OCI-LY7 (cell line): Measurements from ENCODE around the gene GNA12. TPM values are rescaled to one million over a fixed set of nuclear protein-coding genes. Genes with fewer than 3 reads are reported as not detected.

Experiments
- BruUV-seq: library from RNA; stranded (reverse); fragments of 400-500 nt; replicated peaks from 2 replicates; lab custom pipeline; 2021; lab: Mats Ljungman, UMichigan
- CTCF ChIA-PET: fragments of 300-600 bp; sonication (Branson Sonifier 250); formaldehyde crosslinking; loops from one replicate; lab custom pipeline; 2022; ENCODE audit warnings: antibody characterized with exemption; ENCODE audit not compliant: unreplicated experiment; lab: Charles Lee
- POLR2A ChIA-PET: fragments of 300-600 bp; sonication (Branson Sonifier 250); formaldehyde crosslinking; loops from one replicate; lab custom pipeline; 2022; ENCODE audit warnings: antibody characterized with exemption; lab: Charles Lee
- DNase-seq: peaks from one replicate; pipeline ENCODE4 v3.0.0-alpha.2; 2015; ENCODE audit warnings: low spot score
- H2AFZ ChIP-seq: fragments of 200-600 bp; sonication (generic), shearing (Covaris generic); 2 replicates; pipeline ENCODE4 v1.6.1; 2014; ENCODE audit warnings: mild to moderate bottlenecking, antibody characterized with exemption, low read length, moderate library complexity
- H3K27ac ChIP-seq: fragments of 200-600 bp; sonication (generic); 2 replicates; pipeline ENCODE4 v1.5.1; 2014; ENCODE audit warnings: mixed run types, low read depth, mild to moderate bottlenecking, moderate library complexity, low read length, inconsistent platforms; ENCODE audit not compliant: poor library complexity, severe bottlenecking
- H3K36me3 ChIP-seq: fragments of 200-600 bp; sonication (generic); 2 replicates; pipeline ENCODE4 v1.6.1; 2014; ENCODE audit warnings: mild to moderate bottlenecking, antibody characterized with exemption, low read length, moderate library complexity, mixed read lengths; ENCODE audit not compliant: insufficient read depth
- H3K4me1 ChIP-seq: fragments of 200-600 bp; sonication (generic); 2 replicates; pipeline ENCODE4 v1.5.1; 2014; ENCODE audit warnings: mild to moderate bottlenecking, low read length; ENCODE audit not compliant: insufficient read depth, poor library complexity, severe bottlenecking
- H3K4me2 ChIP-seq: fragments of 200-600 bp; sonication (generic); 2 replicates; pipeline ENCODE4 v1.6.1; 2014; ENCODE audit warnings: mild to moderate bottlenecking, low read length
- H3K4me3 ChIP-seq: fragments of 200-600 bp; sonication (generic); 2 replicates; pipeline ENCODE4 v1.5.1; 2014; ENCODE audit warnings: mild to moderate bottlenecking, low read depth, low read length; ENCODE audit not compliant: poor library complexity, severe bottlenecking
- H3K79me2 ChIP-seq: fragments of 200-600 bp; sonication (generic); 2 replicates; pipeline ENCODE4 v1.6.1; 2016; ENCODE audit warnings: low read depth, mild to moderate bottlenecking, low read length, moderate library complexity, mixed read lengths; ENCODE audit not compliant: insufficient read depth
- H3K9me2 ChIP-seq: fragments of 200-600 bp; sonication (generic); 2 replicates; pipeline ENCODE4 v1.6.1; 2016; ENCODE audit warnings: mild to moderate bottlenecking, low read length, mixed read lengths; ENCODE audit not compliant: insufficient read depth
- H3K9me3 ChIP-seq: fragments of 200-600 bp; sonication (generic); 2 replicates; pipeline ENCODE4 v1.6.1; 2014; ENCODE audit warnings: mild to moderate bottlenecking, mixed run types, low read length, mixed read lengths
- H4K20me1 ChIP-seq: fragments of 200-600 bp; sonication (generic); 2 replicates; pipeline ENCODE4 v1.6.1; 2014; ENCODE audit warnings: mild to moderate bottlenecking, antibody characterized with exemption, low read length, moderate library complexity, mixed read lengths; ENCODE audit not compliant: insufficient read depth
- CTCF ChIP-seq: fragments of 200-600 bp; sonication (generic); conservative IDR thresholded peaks from 2 replicates; pipeline ENCODE4 v1.5.1; 2014; ENCODE audit warnings: mild to moderate bottlenecking, antibody characterized with exemption, low read length, moderate library complexity, mixed read lengths
- EZH2phosphoT487 ChIP-seq: fragments of 200-600 bp; sonication (generic); IDR thresholded peaks from 2 replicates; pipeline ENCODE4 v1.6.1; 2018; ENCODE audit warnings: low read depth, borderline replicate concordance, mild to moderate bottlenecking, mixed run types, antibody characterized with exemption, low read length, moderate library complexity, mixed read lengths
- intact Hi-C: fragments of 100-400 bp; cut with micrococcal nuclease; formaldehyde crosslinking; loops from one replicate; pipeline ENCODE4 v1.10.0; 2022; ENCODE audit not compliant: unreplicated experiment
- total RNA-seq, 2 experiments: library from RNA; depleted of rRNA in 1 of 2; stranded (reverse); fragments of >200 nt in 1 of 2; shearing (Covaris generic) in 1 of 2; gene quantifications; 2 replicates each; pipeline ENCODE4 v1.2.3, GENCODE V29; 2014 to 2022

The GNA12 gene
- total RNA-seq, 2 experiments from 2014 or later, result 10.3 to 35.9 TPM

DNA sequence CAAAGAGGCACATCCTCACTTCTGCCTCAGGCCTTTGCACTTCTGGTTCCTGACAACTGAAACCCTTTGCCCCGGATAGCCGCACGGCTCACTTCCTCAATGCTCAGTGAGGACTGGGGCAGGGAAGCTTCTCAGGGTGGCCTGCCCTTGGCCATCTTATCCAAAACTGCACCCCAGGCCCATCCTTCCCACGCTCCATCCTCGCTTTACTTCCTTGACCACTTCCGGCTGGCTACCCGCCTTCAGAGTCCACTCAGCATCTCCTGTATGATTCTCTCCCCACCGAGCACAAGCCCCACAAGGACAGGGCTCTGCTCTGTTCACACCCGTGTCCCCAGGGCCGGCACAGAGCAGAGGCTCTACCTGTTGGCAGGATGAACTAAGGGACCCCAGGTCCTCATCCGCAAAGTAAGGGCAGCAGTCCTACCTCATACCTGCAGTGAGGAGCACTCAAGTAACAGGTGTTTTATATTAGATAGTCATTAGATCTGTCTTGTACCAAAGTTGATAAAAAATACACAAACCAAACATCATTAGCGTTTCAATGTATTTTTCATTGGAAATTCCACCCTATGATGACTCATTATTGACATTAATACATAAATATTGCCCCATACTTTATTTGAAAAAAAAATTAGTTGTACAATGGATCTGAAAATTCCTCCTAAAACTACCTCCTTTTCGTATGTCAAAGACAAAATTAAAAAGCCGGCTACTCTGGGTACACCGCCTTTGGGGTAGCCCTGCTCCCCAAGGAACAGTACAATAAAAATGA, 35.0 kb downstream of the GNA12 start:
- Histone ChIP-seq H3K9me3 (no peaks in the 10 kb centered on the region), H3K4me2 (no peak overlapping the region), H3K4me3 (no peak overlapping the region), H3K27ac (no peak overlapping the region), H3K36me3 (no peaks in the 10 kb centered on the region), H3K4me1 (no peaks in the 10 kb centered on the region), H3K79me2 (peaks cover 5% of the 10 kb centered on the region; the same call in 1 of the 2 replicates), H3K9me2 (no peaks in the 10 kb centered on the region), H2AFZ (no peak overlapping the region), H4K20me1 (peaks cover 4% of the 10 kb centered on the region; the same call in 1 of the 2 replicates)
- BruUV-seq, result no TSS peak
- no peak for DNase-seq
- TF ChIP-seq EZH2phosphoT487, result no peak
- TF ChIP-seq CTCF, result no peak
- ChIA-PET POLR2A (interaction anchor here (0.6 kb wide), 1 partner anchor 13 kb away, joined by 3 read pairs; no protein-coding TSS in a partner anchor), CTCF (no interaction called here)
- intact Hi-C loops, result no loop called here

DNA sequence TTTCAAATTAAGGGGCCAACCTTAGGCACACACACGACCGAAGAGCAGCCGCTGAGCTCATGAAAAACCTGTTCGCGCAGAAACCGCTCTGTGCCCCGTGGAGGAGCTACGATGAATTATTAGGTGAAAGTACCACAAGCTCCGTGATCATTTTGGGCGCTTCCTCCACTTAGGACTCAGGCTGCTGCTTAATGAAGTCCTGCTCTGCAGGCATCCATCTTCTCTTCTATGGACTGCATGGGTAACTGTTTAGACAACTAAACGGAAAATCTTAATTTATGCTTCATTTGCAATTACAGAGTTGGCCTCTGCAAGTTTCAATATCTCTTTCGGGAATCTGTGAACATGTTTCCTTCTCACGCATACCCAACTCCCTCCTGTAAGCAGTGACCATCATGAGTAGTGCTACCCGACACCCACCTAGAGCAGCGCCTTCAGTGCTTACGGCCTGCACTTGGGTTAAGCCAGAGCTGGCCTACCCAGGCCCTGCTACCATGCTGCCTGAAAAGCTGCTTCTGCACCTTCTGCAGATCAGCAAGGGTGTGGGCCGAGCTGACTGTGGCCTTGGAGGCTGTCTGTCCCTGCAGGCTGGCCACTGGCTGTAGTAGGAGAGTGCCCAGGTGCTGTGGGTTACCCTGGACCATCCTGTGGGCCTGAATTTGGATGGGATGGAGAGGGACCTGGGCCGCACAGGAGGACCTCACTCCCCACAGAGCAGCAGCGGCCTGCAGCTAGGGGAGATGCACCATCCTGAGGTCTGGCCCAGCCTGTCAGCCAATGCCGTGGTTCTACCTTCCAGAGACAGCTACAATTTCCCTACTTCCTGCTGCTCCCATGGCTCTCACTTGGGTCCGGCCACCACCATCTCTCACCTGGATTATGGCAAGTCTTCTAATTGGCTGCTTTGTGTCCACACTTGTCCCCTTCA, 36.0 kb downstream of the GNA12 start:
- no peak overlapping the region for H3K27ac ChIP-seq
- no peaks in the 10 kb centered on the region for H3K4me1 ChIP-seq
- no peaks in the 10 kb centered on the region for H3K9me2 ChIP-seq
- intact Hi-C loops, result no loop called here
- TF ChIP-seq CTCF, result no peak
- TF ChIP-seq EZH2phosphoT487, result no peak
- no peak for DNase-seq
- no TSS peak for BruUV-seq
- peaks cover 4% of the 10 kb centered on the region; the same call in 1 of the 2 replicates for H4K20me1 ChIP-seq
- peaks cover 5% of the 10 kb centered on the region; the same call in 1 of the 2 replicates for H3K79me2 ChIP-seq
- CTCF ChIA-PET, result no interaction called here
- H3K9me3 ChIP-seq, result no peaks in the 10 kb centered on the region
- H2AFZ ChIP-seq, result no peak overlapping the region
- POLR2A ChIA-PET, result no interaction called here
- no peak overlapping the region for H3K4me2 ChIP-seq
- no peaks in the 10 kb centered on the region for H3K36me3 ChIP-seq
- H3K4me3 ChIP-seq, result no peak overlapping the region
